ENCODE data around the gene ASB6.

GRCh38 chr9:129591916-129592315 lies 50.0 kb downstream of the ASB6 start:
- no peak for TF ChIP-seq POLR2A (IDR thresholded peaks at IDR 0.05; ENCODE audit: low read length)
- TF ChIP-seq SREBF2 (IDR thresholded peaks at IDR 0.05) = no peak
- TF ChIP-seq E2F6 (IDR thresholded peaks at IDR 0.05; ENCODE audit: borderline replicate concordance, low read depth) = no peak
- no peak for TF ChIP-seq MAFK (IDR thresholded peaks at IDR 0.05; ENCODE audit: partially characterized antibody)
- TF ChIP-seq RAD21 (conservative IDR thresholded peaks at IDR 0.05 in 1 of 2, IDR thresholded peaks at IDR 0.05 in 1 of 2) = no peak
- TF ChIP-seq, protein P1, sequence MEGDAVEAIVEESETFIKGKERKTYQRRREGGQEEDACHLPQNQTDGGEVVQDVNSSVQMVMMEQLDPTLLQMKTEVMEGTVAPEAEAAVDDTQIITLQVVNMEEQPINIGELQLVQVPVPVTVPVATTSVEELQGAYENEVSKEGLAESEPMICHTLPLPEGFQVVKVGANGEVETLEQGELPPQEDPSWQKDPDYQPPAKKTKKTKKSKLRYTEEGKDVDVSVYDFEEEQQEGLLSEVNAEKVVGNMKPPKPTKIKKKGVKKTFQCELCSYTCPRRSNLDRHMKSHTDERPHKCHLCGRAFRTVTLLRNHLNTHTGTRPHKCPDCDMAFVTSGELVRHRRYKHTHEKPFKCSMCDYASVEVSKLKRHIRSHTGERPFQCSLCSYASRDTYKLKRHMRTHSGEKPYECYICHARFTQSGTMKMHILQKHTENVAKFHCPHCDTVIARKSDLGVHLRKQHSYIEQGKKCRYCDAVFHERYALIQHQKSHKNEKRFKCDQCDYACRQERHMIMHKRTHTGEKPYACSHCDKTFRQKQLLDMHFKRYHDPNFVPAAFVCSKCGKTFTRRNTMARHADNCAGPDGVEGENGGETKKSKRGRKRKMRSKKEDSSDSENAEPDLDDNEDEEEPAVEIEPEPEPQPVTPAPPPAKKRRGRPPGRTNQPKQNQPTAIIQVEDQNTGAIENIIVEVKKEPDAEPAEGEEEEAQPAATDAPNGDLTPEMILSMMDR (IDR thresholded peaks at IDR 0.05) = no peak
- TF ChIP-seq KDM5A (IDR thresholded peaks at IDR 0.05) = no peak
- no peak for TF ChIP-seq CBX8 (IDR thresholded peaks at IDR 0.05)
- TF ChIP-seq SMC3 (IDR thresholded peaks at IDR 0.05) = no peak
- TF ChIP-seq ZC3H11A (IDR thresholded peaks at IDR 0.05) = no peak
- no peak for TF ChIP-seq ESRRA (IDR thresholded peaks at IDR 0.05; ENCODE audit: borderline replicate concordance, low read length)
- no peak for TF ChIP-seq ZFP36 (IDR thresholded peaks at IDR 0.05; ENCODE audit: borderline replicate concordance, partially characterized antibody)
- TF ChIP-seq, protein P2, sequence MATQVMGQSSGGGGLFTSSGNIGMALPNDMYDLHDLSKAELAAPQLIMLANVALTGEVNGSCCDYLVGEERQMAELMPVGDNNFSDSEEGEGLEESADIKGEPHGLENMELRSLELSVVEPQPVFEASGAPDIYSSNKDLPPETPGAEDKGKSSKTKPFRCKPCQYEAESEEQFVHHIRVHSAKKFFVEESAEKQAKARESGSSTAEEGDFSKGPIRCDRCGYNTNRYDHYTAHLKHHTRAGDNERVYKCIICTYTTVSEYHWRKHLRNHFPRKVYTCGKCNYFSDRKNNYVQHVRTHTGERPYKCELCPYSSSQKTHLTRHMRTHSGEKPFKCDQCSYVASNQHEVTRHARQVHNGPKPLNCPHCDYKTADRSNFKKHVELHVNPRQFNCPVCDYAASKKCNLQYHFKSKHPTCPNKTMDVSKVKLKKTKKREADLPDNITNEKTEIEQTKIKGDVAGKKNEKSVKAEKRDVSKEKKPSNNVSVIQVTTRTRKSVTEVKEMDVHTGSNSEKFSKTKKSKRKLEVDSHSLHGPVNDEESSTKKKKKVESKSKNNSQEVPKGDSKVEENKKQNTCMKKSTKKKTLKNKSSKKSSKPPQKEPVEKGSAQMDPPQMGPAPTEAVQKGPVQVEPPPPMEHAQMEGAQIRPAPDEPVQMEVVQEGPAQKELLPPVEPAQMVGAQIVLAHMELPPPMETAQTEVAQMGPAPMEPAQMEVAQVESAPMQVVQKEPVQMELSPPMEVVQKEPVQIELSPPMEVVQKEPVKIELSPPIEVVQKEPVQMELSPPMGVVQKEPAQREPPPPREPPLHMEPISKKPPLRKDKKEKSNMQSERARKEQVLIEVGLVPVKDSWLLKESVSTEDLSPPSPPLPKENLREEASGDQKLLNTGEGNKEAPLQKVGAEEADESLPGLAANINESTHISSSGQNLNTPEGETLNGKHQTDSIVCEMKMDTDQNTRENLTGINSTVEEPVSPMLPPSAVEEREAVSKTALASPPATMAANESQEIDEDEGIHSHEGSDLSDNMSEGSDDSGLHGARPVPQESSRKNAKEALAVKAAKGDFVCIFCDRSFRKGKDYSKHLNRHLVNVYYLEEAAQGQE (IDR thresholded peaks at IDR 0.05) = no peak
- TF ChIP-seq PHF8 (IDR thresholded peaks at IDR 0.05; ENCODE audit: borderline replicate concordance, low read depth) = no peak
